Loucy (cell line): Measurements from ENCODE around the gene TEP1.

ENCODE experiments used
- EZH2phosphoT487 ChIP-seq: fragments of 200-600 bp; IDR thresholded peaks from 2 replicates; pipeline ENCODE4 v1.6.1; 2018; ENCODE audit warnings: antibody characterized with exemption, mild to moderate bottlenecking, moderate library complexity, borderline replicate concordance
- TF ChIP-seq, protein P1 (sequence below): fragments of 200-600 bp; sonication (generic); conservative IDR thresholded peaks from 2 replicates; pipeline ENCODE4 v1.5.1; 2014; ENCODE audit warnings: mild to moderate bottlenecking, antibody characterized with exemption, low read length

- TF ChIP-seq, protein P1, sequence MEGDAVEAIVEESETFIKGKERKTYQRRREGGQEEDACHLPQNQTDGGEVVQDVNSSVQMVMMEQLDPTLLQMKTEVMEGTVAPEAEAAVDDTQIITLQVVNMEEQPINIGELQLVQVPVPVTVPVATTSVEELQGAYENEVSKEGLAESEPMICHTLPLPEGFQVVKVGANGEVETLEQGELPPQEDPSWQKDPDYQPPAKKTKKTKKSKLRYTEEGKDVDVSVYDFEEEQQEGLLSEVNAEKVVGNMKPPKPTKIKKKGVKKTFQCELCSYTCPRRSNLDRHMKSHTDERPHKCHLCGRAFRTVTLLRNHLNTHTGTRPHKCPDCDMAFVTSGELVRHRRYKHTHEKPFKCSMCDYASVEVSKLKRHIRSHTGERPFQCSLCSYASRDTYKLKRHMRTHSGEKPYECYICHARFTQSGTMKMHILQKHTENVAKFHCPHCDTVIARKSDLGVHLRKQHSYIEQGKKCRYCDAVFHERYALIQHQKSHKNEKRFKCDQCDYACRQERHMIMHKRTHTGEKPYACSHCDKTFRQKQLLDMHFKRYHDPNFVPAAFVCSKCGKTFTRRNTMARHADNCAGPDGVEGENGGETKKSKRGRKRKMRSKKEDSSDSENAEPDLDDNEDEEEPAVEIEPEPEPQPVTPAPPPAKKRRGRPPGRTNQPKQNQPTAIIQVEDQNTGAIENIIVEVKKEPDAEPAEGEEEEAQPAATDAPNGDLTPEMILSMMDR: peak; percentile 32
- no peak for TF ChIP-seq EZH2phosphoT487
Measured at GRCh38 chr14:20350860-20351259, 62.4 kb downstream of the TEP1 start.
